Measurements from ENCODE around the gene TRPT1. TPM values are rescaled to one million over a fixed set of nuclear protein-coding genes. Genes with fewer than 3 reads are reported as not detected.

TRPT1 gene
- total and polyA plus RNA-seq, 9 of the 15 experiments (the other 6 are each of a cell fraction or from before 2014, with no cell fraction given), result 4.6 to 41.7 (median 23.1) TPM

DNA sequence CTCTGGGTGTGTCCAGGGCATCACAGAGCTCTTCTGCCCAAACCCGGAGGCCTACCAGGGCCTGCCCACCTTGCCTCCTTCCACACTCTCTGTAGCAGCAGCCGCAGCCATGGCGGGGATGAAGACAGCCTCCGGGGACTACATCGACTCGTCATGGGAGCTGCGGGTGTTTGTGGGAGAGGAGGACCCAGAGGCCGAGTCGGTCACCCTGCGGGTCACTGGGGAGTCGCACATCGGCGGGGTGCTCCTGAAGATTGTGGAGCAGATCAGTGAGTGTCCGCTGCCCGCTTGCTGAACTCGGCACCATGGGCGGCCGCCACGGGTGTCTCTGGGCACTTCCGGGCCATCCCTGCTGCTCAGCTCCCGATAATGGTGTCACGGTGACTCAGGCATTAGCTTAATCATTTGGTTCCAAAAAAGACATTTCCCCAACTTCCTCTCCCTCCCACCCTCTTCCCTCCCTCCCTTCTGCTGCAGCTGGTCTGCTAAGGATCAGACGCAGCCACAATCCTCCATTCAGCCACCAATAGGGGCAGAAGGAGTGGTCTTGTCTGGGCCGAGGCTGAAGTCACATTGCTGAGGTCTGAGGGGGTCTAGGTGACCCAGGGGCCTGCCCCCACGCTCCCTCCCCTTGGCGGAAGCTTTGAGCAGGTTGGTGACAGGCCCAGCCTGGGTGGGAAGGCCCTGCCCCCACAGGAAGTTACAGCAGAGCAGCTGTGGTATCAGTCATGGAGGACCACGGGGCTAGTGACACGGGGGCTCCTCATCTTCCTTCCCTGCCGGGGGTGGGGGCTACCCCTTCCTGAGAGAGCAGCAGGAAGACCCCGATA lies 18.5 kb downstream of the TRPT1 start (continued):
- TF ChIP-seq, protein P1, sequence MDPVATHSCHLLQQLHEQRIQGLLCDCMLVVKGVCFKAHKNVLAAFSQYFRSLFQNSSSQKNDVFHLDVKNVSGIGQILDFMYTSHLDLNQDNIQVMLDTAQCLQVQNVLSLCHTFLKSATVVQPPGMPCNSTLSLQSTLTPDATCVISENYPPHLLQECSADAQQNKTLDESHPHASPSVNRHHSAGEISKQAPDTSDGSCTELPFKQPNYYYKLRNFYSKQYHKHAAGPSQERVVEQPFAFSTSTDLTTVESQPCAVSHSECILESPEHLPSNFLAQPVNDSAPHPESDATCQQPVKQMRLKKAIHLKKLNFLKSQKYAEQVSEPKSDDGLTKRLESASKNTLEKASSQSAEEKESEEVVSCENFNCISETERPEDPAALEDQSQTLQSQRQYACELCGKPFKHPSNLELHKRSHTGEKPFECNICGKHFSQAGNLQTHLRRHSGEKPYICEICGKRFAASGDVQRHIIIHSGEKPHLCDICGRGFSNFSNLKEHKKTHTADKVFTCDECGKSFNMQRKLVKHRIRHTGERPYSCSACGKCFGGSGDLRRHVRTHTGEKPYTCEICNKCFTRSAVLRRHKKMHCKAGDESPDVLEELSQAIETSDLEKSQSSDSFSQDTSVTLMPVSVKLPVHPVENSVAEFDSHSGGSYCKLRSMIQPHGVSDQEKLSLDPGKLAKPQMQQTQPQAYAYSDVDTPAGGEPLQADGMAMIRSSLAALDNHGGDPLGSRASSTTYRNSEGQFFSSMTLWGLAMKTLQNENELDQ (CRISPR knock-in tag; IDR thresholded peaks at IDR 0.05; ENCODE audit: borderline replicate concordance), result no peak
- TF ChIP-seq SMAD3 (CRISPR knock-in tag; conservative IDR thresholded peaks at IDR 0.05) (no peak), ZNF12 (CRISPR knock-in tag; IDR thresholded peaks at IDR 0.05) (no peak), PTRF (tag; IDR thresholded peaks at IDR 0.05) (no peak), ZNF347 (CRISPR knock-in tag; IDR thresholded peaks at IDR 0.05; ENCODE audit: low read depth) (no peak), MEF2A (IDR thresholded peaks at IDR 0.05; ENCODE audit: control insufficient read depth, low read depth, low read length) (peak; percentile 17; the same call in 1 of the 2 replicates), BDP1 (IDR thresholded peaks at IDR 0.05; ENCODE audit: insufficient read depth, insufficient read length) (no peak), SMC3 (conservative IDR thresholded peaks at IDR 0.05; ENCODE audit: insufficient read depth, low read depth, low read length) (no peak), ZNF316 (IDR thresholded peaks at IDR 0.05) (peak; percentile 94), GABPB2 (CRISPR knock-in tag; conservative IDR thresholded peaks at IDR 0.05) (no peak), ASH1L (IDR thresholded peaks at IDR 0.05; ENCODE audit: borderline replicate concordance, low read depth, partially characterized antibody) (no peak), ZNF354B (CRISPR knock-in tag; IDR thresholded peaks at IDR 0.05) (no peak), BACH1 (tag; IDR thresholded peaks at IDR 0.05) (0 out of 2 replicates have a peak, but pooled peaks have one; percentile 49), MAFF (IDR thresholded peaks at IDR 0.05; ENCODE audit: low read length) (peak; percentile 80; the same call in 1 of the 2 replicates)
- TF ChIP-seq, protein P2, sequence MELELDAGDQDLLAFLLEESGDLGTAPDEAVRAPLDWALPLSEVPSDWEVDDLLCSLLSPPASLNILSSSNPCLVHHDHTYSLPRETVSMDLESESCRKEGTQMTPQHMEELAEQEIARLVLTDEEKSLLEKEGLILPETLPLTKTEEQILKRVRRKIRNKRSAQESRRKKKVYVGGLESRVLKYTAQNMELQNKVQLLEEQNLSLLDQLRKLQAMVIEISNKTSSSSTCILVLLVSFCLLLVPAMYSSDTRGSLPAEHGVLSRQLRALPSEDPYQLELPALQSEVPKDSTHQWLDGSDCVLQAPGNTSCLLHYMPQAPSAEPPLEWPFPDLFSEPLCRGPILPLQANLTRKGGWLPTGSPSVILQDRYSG (tag; conservative IDR thresholded peaks at IDR 0.05; ENCODE audit: low read depth), result no peak
- TF ChIP-seq, protein P3, sequence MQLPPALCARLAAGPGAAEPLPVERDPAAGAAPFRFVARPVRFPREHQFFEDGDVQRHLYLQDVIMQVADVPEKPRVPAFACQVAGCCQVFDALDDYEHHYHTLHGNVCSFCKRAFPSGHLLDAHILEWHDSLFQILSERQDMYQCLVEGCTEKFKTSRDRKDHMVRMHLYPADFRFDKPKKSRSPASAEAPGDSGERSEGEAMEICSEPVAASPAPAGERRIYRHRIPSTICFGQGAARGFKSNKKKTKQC (CRISPR knock-in tag; IDR thresholded peaks at IDR 0.05), result peak; percentile 31; the same call in 1 of the 2 replicates
- TF ChIP-seq, protein P4, sequence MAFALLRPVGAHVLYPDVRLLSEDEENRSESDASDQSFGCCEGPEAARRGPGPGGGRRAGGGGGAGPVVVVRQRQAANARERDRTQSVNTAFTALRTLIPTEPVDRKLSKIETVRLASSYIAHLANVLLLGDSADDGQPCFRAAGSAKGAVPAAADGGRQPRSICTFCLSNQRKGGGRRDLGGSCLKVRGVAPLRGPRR (CRISPR knock-in tag; IDR thresholded peaks at IDR 0.05), result no peak
- TF ChIP-seq, protein P5, sequence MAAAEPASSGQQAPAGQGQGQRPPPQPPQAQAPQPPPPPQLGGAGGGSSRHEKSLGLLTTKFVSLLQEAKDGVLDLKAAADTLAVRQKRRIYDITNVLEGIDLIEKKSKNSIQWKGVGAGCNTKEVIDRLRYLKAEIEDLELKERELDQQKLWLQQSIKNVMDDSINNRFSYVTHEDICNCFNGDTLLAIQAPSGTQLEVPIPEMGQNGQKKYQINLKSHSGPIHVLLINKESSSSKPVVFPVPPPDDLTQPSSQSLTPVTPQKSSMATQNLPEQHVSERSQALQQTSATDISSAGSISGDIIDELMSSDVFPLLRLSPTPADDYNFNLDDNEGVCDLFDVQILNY (CRISPR knock-in tag; IDR thresholded peaks at IDR 0.05), result 0 out of 2 replicates have a peak, but pooled peaks have one; percentile 30
- TF ChIP-seq, protein P6, sequence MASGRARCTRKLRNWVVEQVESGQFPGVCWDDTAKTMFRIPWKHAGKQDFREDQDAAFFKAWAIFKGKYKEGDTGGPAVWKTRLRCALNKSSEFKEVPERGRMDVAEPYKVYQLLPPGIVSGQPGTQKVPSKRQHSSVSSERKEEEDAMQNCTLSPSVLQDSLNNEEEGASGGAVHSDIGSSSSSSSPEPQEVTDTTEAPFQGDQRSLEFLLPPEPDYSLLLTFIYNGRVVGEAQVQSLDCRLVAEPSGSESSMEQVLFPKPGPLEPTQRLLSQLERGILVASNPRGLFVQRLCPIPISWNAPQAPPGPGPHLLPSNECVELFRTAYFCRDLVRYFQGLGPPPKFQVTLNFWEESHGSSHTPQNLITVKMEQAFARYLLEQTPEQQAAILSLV (tag; IDR thresholded peaks at IDR 0.05), result no peak; the same call in 1 of the 2 replicates
